Stimulated activated CD4-positive, alpha-beta T cell treated with anti-CD3 and anti-CD28 coated beads, Interleukin-2, amount 100 ng/mL, for 4 hours (primary cell): ENCODE measurements around the gene RPL41.
A peak's percentile ranks its signal among the peaks of the same experiment; 100 is the strongest.
"Not testable (repeated sequence)": the region's sequence is repeated elsewhere in the genome, so short reads cannot be mapped to it uniquely, and the experiment has no call there.

ENCODE experiments used
- DNase-seq: peaks from one replicate; pipeline ENCODE4 v3.0.0-alpha.2; 2020; ENCODE audit warnings: low read depth

RPL41 gene

GRCh38 chr12:56154818-56155217 lies 38.4 kb downstream of the RPL41 start:
- no peak for DNase-seq

- no peak for DNase-seq
Measured at GRCh38 chr12:56155256-56155845, 38.9 kb downstream of the RPL41 start.

- DNase-seq: not testable (repeated sequence)
Measured at GRCh38 chr12:56156464-56157200, 40.2 kb downstream of the RPL41 start.

GRCh38 chr12:56157201-56158028 lies 41.0 kb downstream of the RPL41 start:
- DNase-seq: peak; percentile 32

- DNase-seq: peak; percentile 88
Measured at GRCh38 chr12:56158029-56158925, 41.8 kb downstream of the RPL41 start, which contains the start of gene MYL6. MYL6 (plus strand) TSS chr12:56158359; CDS start chr12:56158402, 43 bp downstream.

- DNase-seq: no peak
Measured at GRCh38 chr12:56158926-56159461, 42.6 kb downstream of the RPL41 start.

GRCh38 chr12:56159482-56160192 lies 43.2 kb downstream of the RPL41 start:
- no peak for DNase-seq

- peak; percentile 43 for DNase-seq
Measured at GRCh38 chr12:56160193-56160763, 43.8 kb downstream of the RPL41 start.

- DNase-seq: no peak
Measured at GRCh38 chr12:56160894-56161689, 44.7 kb downstream of the RPL41 start.

- DNase-seq: no peak
Measured at GRCh38 chr12:56161690-56162351, 45.4 kb downstream of the RPL41 start.

GRCh38 chr12:56162468-56163290 lies 46.2 kb downstream of the RPL41 start:
- DNase-seq: no peak

- DNase-seq: no peak
Measured at GRCh38 chr12:56163533-56164344, 47.3 kb downstream of the RPL41 start.

GRCh38 chr12:56164345-56164729 lies 47.9 kb downstream of the RPL41 start:
- no peak for DNase-seq

GRCh38 chr12:56165369-56165768 lies 48.9 kb downstream of the RPL41 start:
- no peak for DNase-seq
